Uterus (tissue), 4 donors: ENCODE data around the gene EIF2A. TPM values are rescaled to one million over a fixed set of nuclear protein-coding genes. Genes with fewer than 3 reads are reported as not detected.
A peak's percentile ranks its signal among the peaks of the same experiment; 100 is the strongest.

Source experiments
- DNase-seq, 2 donors: peaks; one replicate each; pipeline ENCODE4 v3.0.0-alpha.2; 2019 to 2020
- H3K27ac ChIP-seq, 2 donors: fragments of 200-600 bp; sonication (generic); 1 replicate in 1 of 2; 2 replicates in 1 of 2; pipeline ENCODE4 v1.5.1; 2016 to 2018
- H3K27me3 ChIP-seq, 2 donors: fragments of 200-600 bp; sonication (generic); one replicate each; pipeline ENCODE4 v1.5.1; 2018 to 2019; ENCODE audit warnings: control low read depth in 1 of 2
- H3K36me3 ChIP-seq, 2 donors: fragments of 200-600 bp; sonication (generic); one replicate each; pipeline ENCODE4 v1.5.1; 2019; ENCODE audit warnings: control low read depth in 1 of 2
- H3K4me1 ChIP-seq, 2 donors: fragments of 200-600 bp; sonication (generic); one replicate each; pipeline ENCODE4 v1.5.1; 2018 to 2019; ENCODE audit warnings: control low read depth in 1 of 2
- H3K4me3 ChIP-seq, 2 donors: fragments of 200-600 bp; sonication (generic); 1 replicate in 1 of 2; 2 replicates in 1 of 2; pipeline ENCODE4 v1.5.1; 2018 to 2019; ENCODE audit warnings: mild to moderate bottlenecking in 1 of 2
- H3K9me3 ChIP-seq, 2 donors: fragments of 200-600 bp; sonication (generic); one replicate each; pipeline ENCODE4 v1.5.1; 2019; ENCODE audit warnings: control low read depth in 1 of 2
- POLR2A ChIP-seq, 2 donors: fragments of 450-650 bp; IDR thresholded peaks; one replicate each; pipeline ENCODE4 v1.6.1; 2016; ENCODE audit warnings: antibody characterized with exemption in 2 of 2, mild to moderate bottlenecking in 1 of 2, moderate library complexity in 1 of 2
- intact Hi-C: fragments of 100-400 bp; cut with DNase I; formaldehyde crosslinking; loops from one replicate; pipeline ENCODE4 v1.15.1; 2023; ENCODE audit warnings: low total_unique reads
- total RNA-seq, 4 donors: library from RNA; depleted of rRNA in 3 of 4; stranded (reverse); fragments of >200 nt in 3 of 4; gene quantifications; one replicate each; pipeline versions ENCODE4 v1.1.0 to v1.2.4, GENCODE V29; 2014 to 2023
- TF ChIP-seq, protein P1 (sequence below), 4 experiments: fragments of 200-600 bp in 2 of 4; fragments of 450-650 bp in 2 of 4; sonication (generic) in 2 of 4; IDR thresholded peaks; one replicate each; pipeline ENCODE4 v1.5.1; 2016 to 2019; ENCODE audit warnings: antibody characterized with exemption in 4 of 4, mild to moderate bottlenecking in 2 of 4, moderate library complexity in 1 of 4
- donor health status: DM: yes; HTN: yes; CAD: no.

The EIF2A gene
- total RNA-seq, 4 donors from 2014 or later: 112 to 266 (median 187) TPM

DNA sequence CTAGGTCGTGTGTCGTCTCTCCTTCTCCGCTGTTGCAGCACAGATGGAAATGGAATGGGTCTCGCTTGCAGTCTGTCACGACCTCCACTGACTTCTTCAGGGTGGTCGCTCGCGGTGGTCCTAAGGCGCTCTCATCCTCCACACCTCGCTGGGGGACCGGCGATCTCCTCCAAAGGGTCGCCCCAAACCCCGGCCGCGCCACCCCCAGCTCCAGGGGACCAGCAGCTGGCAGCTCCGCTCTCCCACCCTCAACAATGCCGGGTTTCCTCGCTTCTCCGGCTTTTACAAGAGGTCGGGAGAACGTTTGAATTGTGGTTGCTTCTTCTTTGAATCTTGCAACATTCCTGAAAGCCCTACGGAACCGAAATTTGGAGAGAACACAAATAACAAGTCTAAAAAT, 26.2 kb upstream of the EIF2A start:
- intact Hi-C loops: no loop called here

DNA sequence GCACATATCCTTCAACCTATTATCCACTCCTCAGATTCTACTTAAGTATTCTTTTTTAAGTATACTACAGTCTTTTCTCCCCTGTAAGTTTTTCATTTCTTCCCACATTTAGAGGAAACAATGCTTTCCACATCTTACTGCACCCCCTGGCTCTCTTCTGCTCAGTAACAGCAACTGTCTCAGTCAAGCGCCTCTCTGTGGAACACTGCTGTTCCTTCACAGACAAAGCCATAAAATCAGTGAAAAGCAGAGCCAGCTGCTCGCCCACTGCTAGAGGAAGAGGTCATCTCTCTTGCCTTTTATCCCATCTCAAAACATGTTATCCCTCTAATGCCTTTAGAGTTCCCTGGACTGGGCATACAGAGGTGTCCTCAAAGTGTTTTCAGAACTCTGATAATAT, 25.1 kb upstream of the EIF2A start:
- Histone ChIP-seq H3K27me3 (no peaks in the 10 kb centered on the region), H3K27ac (no peak overlapping the region), H3K4me1 (no peaks in the 10 kb centered on the region), H3K4me3 (no peak overlapping the region), H3K9me3 (no peaks in the 10 kb centered on the region), H3K36me3 (no peaks in the 10 kb centered on the region)
- TF ChIP-seq POLR2A (IDR thresholded peaks at IDR 0.05): no peak
- TF ChIP-seq, protein P1, sequence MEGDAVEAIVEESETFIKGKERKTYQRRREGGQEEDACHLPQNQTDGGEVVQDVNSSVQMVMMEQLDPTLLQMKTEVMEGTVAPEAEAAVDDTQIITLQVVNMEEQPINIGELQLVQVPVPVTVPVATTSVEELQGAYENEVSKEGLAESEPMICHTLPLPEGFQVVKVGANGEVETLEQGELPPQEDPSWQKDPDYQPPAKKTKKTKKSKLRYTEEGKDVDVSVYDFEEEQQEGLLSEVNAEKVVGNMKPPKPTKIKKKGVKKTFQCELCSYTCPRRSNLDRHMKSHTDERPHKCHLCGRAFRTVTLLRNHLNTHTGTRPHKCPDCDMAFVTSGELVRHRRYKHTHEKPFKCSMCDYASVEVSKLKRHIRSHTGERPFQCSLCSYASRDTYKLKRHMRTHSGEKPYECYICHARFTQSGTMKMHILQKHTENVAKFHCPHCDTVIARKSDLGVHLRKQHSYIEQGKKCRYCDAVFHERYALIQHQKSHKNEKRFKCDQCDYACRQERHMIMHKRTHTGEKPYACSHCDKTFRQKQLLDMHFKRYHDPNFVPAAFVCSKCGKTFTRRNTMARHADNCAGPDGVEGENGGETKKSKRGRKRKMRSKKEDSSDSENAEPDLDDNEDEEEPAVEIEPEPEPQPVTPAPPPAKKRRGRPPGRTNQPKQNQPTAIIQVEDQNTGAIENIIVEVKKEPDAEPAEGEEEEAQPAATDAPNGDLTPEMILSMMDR (IDR thresholded peaks at IDR 0.05): no peak
- intact Hi-C loops: no loop called here
- no peak for DNase-seq

More for the DNA sequence above, 26.2 kb upstream of the EIF2A start:
- no peaks in the 10 kb centered on the region for H3K9me3 ChIP-seq
- no peak for DNase-seq
- no peak overlapping the region for H3K27ac ChIP-seq
- no peaks in the 10 kb centered on the region for H3K36me3 ChIP-seq
- H3K4me3 ChIP-seq: no peak overlapping the region
- H3K27me3 ChIP-seq: no peaks in the 10 kb centered on the region
- TF ChIP-seq POLR2A (IDR thresholded peaks at IDR 0.05): no peak
- TF ChIP-seq, protein P1 (IDR thresholded peaks at IDR 0.05): no peak
- no peaks in the 10 kb centered on the region for H3K4me1 ChIP-seq

DNA sequence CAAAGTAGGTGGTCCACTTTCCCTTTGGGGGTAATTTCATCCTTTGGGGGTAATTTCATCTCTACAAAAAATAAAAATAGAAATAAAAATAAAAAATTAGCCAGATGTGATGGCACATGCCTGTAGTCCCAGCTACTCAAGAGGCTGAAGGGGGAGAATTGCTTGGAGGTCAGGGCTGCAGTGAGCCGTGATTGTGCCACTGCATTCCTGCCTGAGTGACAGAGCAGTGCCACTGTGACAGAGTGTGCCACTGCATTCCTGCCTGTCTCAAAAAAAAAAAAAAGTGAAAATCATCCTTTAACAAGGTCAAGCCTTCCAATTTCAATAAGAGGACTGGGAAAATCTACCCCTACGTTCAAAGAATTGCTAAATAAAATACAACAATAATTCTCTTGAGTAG, 23.0 kb upstream of the EIF2A start:
- no peak overlapping the region for H3K4me3 ChIP-seq
- H3K27me3 ChIP-seq: no peaks in the 10 kb centered on the region
- intact Hi-C loops: no loop called here
- no peak for DNase-seq
- H3K4me1 ChIP-seq: no peaks in the 10 kb centered on the region
- TF ChIP-seq, protein P1 (IDR thresholded peaks at IDR 0.05): no peak
- TF ChIP-seq POLR2A (IDR thresholded peaks at IDR 0.05): no peak
- no peaks in the 10 kb centered on the region for H3K9me3 ChIP-seq
- no peaks in the 10 kb centered on the region for H3K36me3 ChIP-seq
- no peak overlapping the region for H3K27ac ChIP-seq

DNA sequence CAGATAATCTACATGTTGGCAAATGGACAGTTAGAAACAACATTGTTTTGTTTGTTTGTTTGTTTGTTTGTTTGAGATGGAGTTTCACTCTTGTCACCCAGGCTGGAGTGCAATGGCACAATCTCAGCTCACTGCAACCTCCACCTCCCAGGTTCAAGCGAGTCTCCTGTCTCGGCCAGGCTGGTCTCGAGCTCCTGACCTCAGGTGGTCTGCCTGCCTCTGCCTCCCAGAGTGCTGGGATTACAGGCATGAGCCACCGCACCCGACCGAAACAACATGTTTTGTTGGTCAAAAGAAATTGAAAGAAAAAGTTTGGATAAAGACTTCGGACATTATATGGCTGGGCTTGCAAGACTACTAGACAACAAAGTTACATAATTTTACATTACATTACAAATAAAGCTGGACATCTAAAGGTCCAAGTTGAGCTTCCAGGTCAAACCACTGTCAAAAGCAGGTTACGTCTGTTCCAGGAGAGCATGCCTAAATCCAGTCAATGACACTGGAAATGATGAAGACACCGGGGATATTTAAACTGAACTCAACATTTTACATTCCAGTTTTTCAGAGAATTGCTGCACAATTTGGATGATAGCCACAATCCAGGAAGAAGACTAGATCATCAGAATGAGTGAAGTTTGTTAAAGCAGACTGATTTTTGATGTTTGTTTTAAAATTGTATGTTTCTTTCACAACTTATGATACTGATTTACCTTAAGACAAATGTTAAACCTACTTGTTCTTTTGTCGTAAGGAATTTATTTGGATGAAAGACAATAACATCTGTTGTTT, 18.9 kb upstream of the EIF2A start:
- Histone ChIP-seq H3K36me3 (no peaks in the 10 kb centered on the region), H3K27ac (no peak overlapping the region), H3K9me3 (no peaks in the 10 kb centered on the region), H3K27me3 (no peaks in the 10 kb centered on the region), H3K4me1 (no peaks in the 10 kb centered on the region), H3K4me3 (no peak overlapping the region)
- intact Hi-C loops: loop anchor here (5.0 kb wide), 1 partner anchor 185 kb away; no protein-coding TSS in a partner anchor
- no peak for TF ChIP-seq POLR2A (IDR thresholded peaks at IDR 0.05)
- TF ChIP-seq, protein P1 (IDR thresholded peaks at IDR 0.05): no peak
- DNase-seq: no peak

DNA sequence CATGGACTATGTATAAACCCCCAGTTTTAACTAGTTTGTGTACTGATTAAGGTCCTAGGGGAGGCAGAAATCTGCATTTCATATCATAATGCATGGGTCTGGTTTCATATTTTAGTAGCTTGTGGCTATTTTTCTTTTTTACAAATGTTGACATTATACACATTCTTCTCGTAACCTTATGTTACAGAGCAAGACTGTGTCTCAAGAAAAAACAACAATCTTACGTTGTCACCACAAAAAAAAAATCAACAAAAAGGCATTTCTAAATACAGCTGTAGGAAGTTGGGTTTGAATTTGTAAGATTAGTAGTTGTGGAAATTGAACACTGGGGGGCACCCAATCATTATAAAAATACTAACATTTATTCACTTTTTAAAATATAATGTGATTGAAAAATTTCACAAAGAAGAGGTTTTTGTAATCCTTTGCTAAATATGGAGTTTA, 18.2 kb upstream of the EIF2A start:
- no peaks in the 10 kb centered on the region for H3K36me3 ChIP-seq
- H3K4me3 ChIP-seq: no peak overlapping the region
- no peaks in the 10 kb centered on the region for H3K4me1 ChIP-seq
- no peak overlapping the region for H3K27ac ChIP-seq
- TF ChIP-seq POLR2A (IDR thresholded peaks at IDR 0.05): no peak
- TF ChIP-seq, protein P1 (IDR thresholded peaks at IDR 0.05): peak in 1 of 4 experiments; percentile 24
- no peaks in the 10 kb centered on the region for H3K27me3 ChIP-seq
- intact Hi-C loops: loop anchor here (5.0 kb wide), 1 partner anchor 184 kb away; no protein-coding TSS in a partner anchor
- H3K9me3 ChIP-seq: no peaks in the 10 kb centered on the region
- DNase-seq: no peak
